Lung (tissue), 12 donors: ENCODE data around the gene SKP1. TPM values are rescaled to one million over a fixed set of nuclear protein-coding genes. Genes with fewer than 3 reads are reported as not detected.
A peak's percentile ranks its signal among the peaks of the same experiment; 100 is the strongest.

Experiments
- ATAC-seq: fragments of 200-7000 bp; cut with Tn5 transposase; one replicate; pipeline ENCODE4 v1.9.1; 2020; ENCODE audit warnings: moderate number of reproducible peaks; ENCODE audit not compliant: insufficient read depth, low FRiP score
- DNase-seq, 3 donors: peaks; one replicate each; pipeline ENCODE4 v3.0.0-alpha.2; 2013 to 2017
- H3K27ac ChIP-seq, 2 donors: one replicate each; pipeline ENCODE4 v1.5.1; 2013; ENCODE audit warnings: mild to moderate bottlenecking in 2 of 2, moderate library complexity in 2 of 2, control low read depth in 1 of 2, inconsistent platforms in 1 of 2, low read depth in 1 of 2, low read length in 1 of 2
- H3K27me3 ChIP-seq, 3 donors: one replicate each; pipeline ENCODE4 v1.5.1; 2013; ENCODE audit warnings: low read length in 2 of 3; ENCODE audit not compliant: control insufficient read depth in 3 of 3, insufficient read depth in 3 of 3
- H3K36me3 ChIP-seq, 4 donors: one replicate each; pipeline ENCODE4 v1.5.1; 2013; ENCODE audit warnings: low read length in 4 of 4, mild to moderate bottlenecking in 1 of 4, moderate library complexity in 1 of 4; ENCODE audit not compliant: control insufficient read depth in 4 of 4, insufficient read depth in 4 of 4
- H3K4me1 ChIP-seq, 5 donors: one replicate each; pipeline ENCODE4 v1.5.1; 2013; ENCODE audit warnings: low read length in 5 of 5, mild to moderate bottlenecking in 2 of 5, moderate library complexity in 1 of 5; ENCODE audit not compliant: control insufficient read depth in 5 of 5, insufficient read depth in 5 of 5
- H3K4me3 ChIP-seq: one replicate; pipeline ENCODE4 v1.5.1; 2013; ENCODE audit warnings: mild to moderate bottlenecking, control low read depth, moderate library complexity
- H3K9ac ChIP-seq, 2 donors: one replicate each; pipeline ENCODE4 v1.5.1; 2013; ENCODE audit warnings: low read length in 2 of 2, control low read depth in 1 of 2; ENCODE audit not compliant: insufficient read depth in 1 of 2
- H3K9me3 ChIP-seq, 4 donors: one replicate each; pipeline ENCODE4 v1.5.1; 2013; ENCODE audit warnings: low read length in 3 of 4, mild to moderate bottlenecking in 1 of 4, moderate library complexity in 1 of 4; ENCODE audit not compliant: control insufficient read depth in 4 of 4, insufficient read depth in 3 of 4
- CTCF ChIP-seq: IDR thresholded peaks from 2 replicates; pipeline ENCODE4 v1.5.1; 2012; ENCODE audit warnings: mild to moderate bottlenecking; ENCODE audit errors: control extremely low read depth, extremely low read depth
- WGBS, 2 donors: extraction: QIAGEN DNeasy Blood & Tissue Kit; methylation state at CpG; one replicate each; pipeline ENCODE4 v1.1.7; 2013; 5-methylcytosine and 5-hydroxymethylcytosine counted together
- polyA plus RNA-seq, 2 donors: library from polyadenylated mRNA; stranded (reverse); fragments of 200-250 nt; gene quantifications; one replicate each; pipeline ENCODE4 v1.2.1, GENCODE V29; 2013
- total RNA-seq, 2 donors: library from RNA; depleted of rRNA in 1 of 2; stranded (reverse); fragments of >200 nt in 1 of 2; gene quantifications; one replicate each; pipeline ENCODE4 v1.2.1, GENCODE V29; 2014 to 2021
- donor health status: control.
- donor health status: control.
- donor health status: Bipolar disorder and iron deficiency.
- donor health status: healthy.
- donor health status: DM: yes; HTN: yes; CAD: no.

SKP1 gene
- total and polyA plus RNA-seq, 4 donors, result 149 to 551 (median 283) TPM

- Histone ChIP-seq H3K9ac (no peak overlapping the region), H3K27me3 (no peaks in the 10 kb centered on the region), H3K4me1 (peaks cover 0 to 9% (median 5%) of the 10 kb centered on the region in 5 donors), H3K36me3 (peaks cover 17 to 45% (median 33%) of the 10 kb centered on the region in 4 donors), H3K9me3 (no peaks in the 10 kb centered on the region), H3K27ac (no peak overlapping the region), H3K4me3 (no peak overlapping the region)
- WGBS, 2 donors, result 96 to 98% methylated on average over 4 of the region's 4 CpGs
- DNase-seq, result no peak
- TF ChIP-seq CTCF, result no peak
- ATAC-seq, result no peak
Observed at GRCh38 chr5:134204575-134204974, 27.8 kb upstream of the SKP1 start.

- H3K27me3 ChIP-seq, result no peaks in the 10 kb centered on the region
- peaks cover 19 to 54% (median 42%) of the 10 kb centered on the region in 4 donors for H3K36me3 ChIP-seq
- peaks cover 0 to 7% (median 0%) of the 10 kb centered on the region in 5 donors for H3K4me1 ChIP-seq
- H3K27ac ChIP-seq, result no peak overlapping the region
- ATAC-seq (no peak), DNase-seq (no peak)
- TF ChIP-seq CTCF, result no peak
- H3K4me3 ChIP-seq, result no peak overlapping the region
- H3K9me3 ChIP-seq, result no peaks in the 10 kb centered on the region
- H3K9ac ChIP-seq, result no peak overlapping the region
- WGBS, 2 donors, result 96 to 100% methylated on average over 3 of the region's 3 CpGs
Observed at GRCh38 chr5:134203630-134204029, 26.9 kb upstream of the SKP1 start.

- WGBS, 2 donors, result 73% methylated on average over 5 of the region's 5 CpGs
- Histone ChIP-seq H3K27me3 (no peaks in the 10 kb centered on the region), H3K27ac (peak overlapping the region in 1 of 2 donors; percentile 33), H3K4me3 (no peak overlapping the region), H3K4me1 (peaks cover 0 to 4% (median 0%) of the 10 kb centered on the region in 5 donors), H3K36me3 (peaks cover 10 to 33% (median 30%) of the 10 kb centered on the region in 4 donors), H3K9ac (no peak overlapping the region), H3K9me3 (no peaks in the 10 kb centered on the region)
- DNase-seq (no peak), ATAC-seq (no peak)
- TF ChIP-seq CTCF, result no peak
Observed at GRCh38 chr5:134195666-134196065, 18.9 kb upstream of the SKP1 start.

- no peaks in the 10 kb centered on the region for H3K27me3 ChIP-seq
Observed at GRCh38 chr5:134189031-134189430, 12.3 kb upstream of the SKP1 start.

More at GRCh38 chr5:134189031-134189430, 12.3 kb upstream of the SKP1 start:
- TF ChIP-seq CTCF, result no peak
- no peaks in the 10 kb centered on the region for H3K4me1 ChIP-seq
- 74 to 83% methylated on average over 3 of the region's 3 CpGs for WGBS, 2 donors
- no peaks in the 10 kb centered on the region for H3K9me3 ChIP-seq
- no peak overlapping the region for H3K27ac ChIP-seq
- H3K9ac ChIP-seq, result no peak overlapping the region
- ATAC-seq (no peak), DNase-seq (peak in 1 of 3 donors; percentile 10)
- H3K4me3 ChIP-seq, result no peak overlapping the region
- H3K36me3 ChIP-seq, result peaks cover 0 to 3% (median 0%) of the 10 kb centered on the region in 4 donors
